AG09319 (cell line): ENCODE measurements around the gene PACS2.

Experiments
- DNase-seq: peaks from one replicate; pipeline ENCODE4 v3.0.0-alpha.2; 2010; ENCODE audit warnings: low read depth; ENCODE audit errors: extremely low read depth
- TF ChIP-seq, protein P1 (sequence below): IDR thresholded peaks from 2 replicates; pipeline ENCODE4 v1.5.1; 2011; ENCODE audit warnings: low read depth, mild to moderate bottlenecking, inconsistent platforms, low read length, moderate library complexity

The PACS2 gene

DNA sequence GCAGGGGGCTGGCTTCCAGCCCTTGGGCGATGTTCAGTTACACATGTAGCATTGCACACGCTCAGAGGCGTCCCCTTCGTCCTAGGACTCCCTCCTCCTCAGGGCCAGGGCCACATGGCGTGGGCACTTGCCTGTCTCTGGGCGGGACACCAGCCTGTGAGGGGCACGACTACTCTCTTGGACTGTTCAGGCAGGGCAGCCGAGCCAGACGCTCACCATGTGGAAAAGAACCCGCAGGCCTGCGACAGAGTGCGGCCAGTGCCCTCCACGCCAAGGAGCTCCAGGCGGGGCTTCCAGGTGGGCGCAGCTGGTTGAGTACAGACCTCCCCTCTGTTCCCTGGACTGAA lies 126.0 kb downstream of the PACS2 start:
- TF ChIP-seq, protein P1, sequence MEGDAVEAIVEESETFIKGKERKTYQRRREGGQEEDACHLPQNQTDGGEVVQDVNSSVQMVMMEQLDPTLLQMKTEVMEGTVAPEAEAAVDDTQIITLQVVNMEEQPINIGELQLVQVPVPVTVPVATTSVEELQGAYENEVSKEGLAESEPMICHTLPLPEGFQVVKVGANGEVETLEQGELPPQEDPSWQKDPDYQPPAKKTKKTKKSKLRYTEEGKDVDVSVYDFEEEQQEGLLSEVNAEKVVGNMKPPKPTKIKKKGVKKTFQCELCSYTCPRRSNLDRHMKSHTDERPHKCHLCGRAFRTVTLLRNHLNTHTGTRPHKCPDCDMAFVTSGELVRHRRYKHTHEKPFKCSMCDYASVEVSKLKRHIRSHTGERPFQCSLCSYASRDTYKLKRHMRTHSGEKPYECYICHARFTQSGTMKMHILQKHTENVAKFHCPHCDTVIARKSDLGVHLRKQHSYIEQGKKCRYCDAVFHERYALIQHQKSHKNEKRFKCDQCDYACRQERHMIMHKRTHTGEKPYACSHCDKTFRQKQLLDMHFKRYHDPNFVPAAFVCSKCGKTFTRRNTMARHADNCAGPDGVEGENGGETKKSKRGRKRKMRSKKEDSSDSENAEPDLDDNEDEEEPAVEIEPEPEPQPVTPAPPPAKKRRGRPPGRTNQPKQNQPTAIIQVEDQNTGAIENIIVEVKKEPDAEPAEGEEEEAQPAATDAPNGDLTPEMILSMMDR = no peak
- no peak for DNase-seq

DNA sequence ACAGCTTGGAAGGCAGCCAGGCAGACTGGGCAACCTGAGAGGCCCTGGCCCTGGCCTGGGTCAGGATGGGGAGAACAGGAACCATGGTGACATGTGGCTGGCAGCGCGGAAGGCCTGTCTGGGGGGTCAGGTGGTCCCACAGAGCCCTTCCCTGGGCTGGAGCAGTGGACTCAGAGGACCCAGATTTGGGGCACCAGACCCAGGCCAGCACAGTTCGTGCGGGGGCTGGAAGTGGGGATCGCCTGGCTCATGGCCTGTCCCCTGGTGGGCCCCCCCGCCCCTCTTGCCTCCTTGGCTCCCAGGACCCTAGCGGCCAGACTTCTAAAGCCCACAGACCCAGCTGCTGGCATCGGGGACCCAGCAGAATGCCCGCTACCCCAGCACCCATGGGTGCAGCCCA lies 126.4 kb downstream of the PACS2 start:
- TF ChIP-seq, protein P1 = no peak
- DNase-seq = no peak

DNA sequence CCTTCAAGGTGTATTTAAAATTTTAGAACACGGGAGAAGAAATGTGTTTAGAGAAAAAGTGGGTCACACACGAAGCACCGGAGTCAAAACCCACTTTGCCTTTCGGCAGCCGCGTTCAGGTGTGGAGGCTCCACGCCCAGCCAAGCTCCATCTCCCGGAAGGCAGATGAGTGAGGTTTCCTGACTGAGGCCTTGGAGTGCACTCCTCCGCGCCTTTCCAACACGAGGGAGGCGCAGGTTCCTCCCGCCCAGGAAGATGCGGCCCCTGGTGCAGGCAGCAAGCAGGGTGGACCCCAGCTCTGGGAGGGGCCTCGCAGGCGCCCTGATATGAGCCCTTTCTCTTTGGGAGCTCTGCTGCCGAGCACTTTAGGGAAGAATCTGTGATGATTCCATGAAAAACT lies 127.6 kb downstream of the PACS2 start:
- TF ChIP-seq, protein P1 = no peak
- no peak for DNase-seq

DNA sequence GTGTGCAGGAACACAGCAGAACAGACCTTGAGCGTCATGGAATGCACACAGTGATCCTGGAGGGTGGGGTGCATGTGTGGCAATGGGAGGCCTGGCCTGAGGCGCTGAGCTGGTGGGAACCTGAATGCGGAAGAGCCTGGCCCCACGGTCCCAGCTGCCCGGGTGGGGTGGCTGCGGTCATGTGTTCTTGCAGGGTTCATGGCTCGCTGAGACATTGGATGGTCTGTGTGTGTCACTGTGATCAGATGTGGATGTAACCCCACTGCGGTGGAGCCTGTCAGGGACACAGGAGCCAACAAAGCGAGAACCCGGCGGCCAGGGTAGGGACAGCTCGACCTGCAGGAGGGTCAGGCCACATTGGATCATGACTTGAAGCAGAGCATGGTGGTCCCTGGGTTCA lies 128.3 kb downstream of the PACS2 start:
- TF ChIP-seq, protein P1 = no peak
- DNase-seq = no peak

DNA sequence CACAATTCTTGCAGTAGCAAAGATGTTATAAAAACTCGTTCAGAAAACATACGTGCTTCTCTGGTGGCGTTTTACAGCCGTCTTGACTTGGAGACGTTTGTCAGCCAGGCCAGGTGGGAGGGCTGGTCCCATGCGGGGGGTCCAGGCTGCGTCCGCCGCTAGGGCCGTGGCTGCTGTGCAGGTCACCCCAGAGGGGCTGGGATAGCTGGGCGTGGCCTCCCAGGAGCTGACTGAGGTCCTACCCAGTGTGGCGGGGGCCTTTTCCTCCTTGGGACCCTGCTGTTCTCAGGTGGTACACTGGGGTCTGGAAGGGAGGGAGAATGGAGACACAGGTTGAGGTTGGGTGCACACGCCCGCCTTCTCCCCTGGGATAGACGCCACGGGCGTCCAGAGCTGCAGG lies 130.3 kb downstream of the PACS2 start:
- no peak for DNase-seq
- TF ChIP-seq, protein P1 = no peak

DNA sequence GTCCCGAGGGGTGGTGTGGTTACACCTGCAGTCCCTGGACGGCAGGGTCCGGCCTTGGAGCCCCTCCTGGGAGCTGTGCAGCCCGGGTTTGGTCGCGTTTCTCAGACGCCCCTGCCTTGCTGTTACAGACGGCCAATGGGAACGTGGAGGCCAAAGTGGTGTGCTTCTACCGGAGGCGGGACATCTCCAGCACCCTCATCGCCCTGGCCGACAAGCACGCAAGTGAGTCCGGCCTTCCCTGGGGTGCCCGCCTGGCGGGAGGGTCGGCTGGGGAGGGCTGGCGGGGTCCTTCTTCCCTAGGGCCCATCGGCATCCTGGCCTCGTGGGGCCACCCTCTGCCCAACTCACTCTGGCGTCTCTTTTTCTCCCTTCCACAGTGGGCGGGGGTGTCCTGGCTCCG lies 130.7 kb downstream of the PACS2 start:
- TF ChIP-seq, protein P1 = no peak
- no peak for DNase-seq

DNA sequence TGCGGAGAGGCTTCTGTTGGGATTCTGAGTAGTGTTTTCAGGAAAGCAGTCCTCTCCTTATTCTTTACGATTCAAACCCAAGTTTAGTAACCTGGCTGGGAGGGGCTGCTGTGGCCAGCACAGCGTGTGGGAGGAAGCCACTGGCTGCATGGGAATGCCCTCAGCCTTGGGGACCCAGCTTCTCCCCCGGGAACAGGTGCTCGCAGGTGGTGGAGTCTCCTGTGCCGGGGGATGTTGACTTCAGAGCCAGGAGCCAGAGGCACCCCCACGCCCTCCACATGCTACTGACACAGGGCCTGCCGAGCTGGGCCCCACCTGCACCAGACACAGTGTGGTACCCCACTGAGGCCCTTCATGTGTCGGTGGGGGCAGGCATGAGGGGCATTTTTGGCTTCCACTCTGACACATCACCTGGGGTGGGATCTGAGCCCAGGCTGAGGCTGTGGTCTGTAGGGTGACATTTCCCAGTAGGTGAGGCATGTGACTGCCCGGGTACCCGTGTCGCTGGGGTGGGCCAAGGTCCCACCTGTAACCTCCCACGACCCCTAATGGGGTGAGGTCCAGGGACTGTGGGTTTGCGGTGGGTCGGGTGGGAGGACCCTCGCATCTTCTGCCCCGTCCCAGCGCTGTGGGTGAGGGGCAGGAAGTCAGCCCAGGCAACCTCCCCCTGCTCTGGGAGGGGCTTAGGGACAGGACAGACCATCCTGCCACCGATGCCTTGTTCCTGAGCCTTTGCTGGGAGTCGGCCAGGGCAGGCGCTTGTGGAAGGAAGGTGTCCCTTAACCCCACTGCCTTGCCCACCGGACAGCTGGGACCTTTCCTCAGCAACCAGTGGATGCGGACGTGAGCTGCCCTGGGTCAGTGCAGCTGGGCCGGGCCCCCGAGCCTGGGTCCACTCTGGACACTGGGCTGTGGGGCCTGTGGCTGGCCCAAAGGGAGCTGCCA lies 131.6 kb downstream of the PACS2 start:
- DNase-seq = no peak
- TF ChIP-seq, protein P1 = no peak
